Left lung (tissue), 10 donors: ENCODE measurements around the gene ZNF804B. TPM values are rescaled to one million over a fixed set of nuclear protein-coding genes. Genes with fewer than 3 reads are reported as not detected.

Experiments
- ATAC-seq: fragments of 200-7000 bp; cut with Tn5 transposase; one replicate; pipeline ENCODE4 v1.9.1; 2020; ENCODE audit warnings: moderate library complexity
- DNase-seq, 4 donors: peaks; one replicate each; pipeline ENCODE4 v3.0.0-alpha.2; 2013 to 2020
- H3K27ac ChIP-seq, 2 donors: fragments of 200-600 bp; sonication (generic) in 1 of 2; one replicate each; pipeline versions ENCODE4 v1.5.0 to v1.8.0; 2020 to 2021
- H3K27me3 ChIP-seq, 2 donors: fragments of 200-600 bp; sonication (generic) in 1 of 2; one replicate each; pipeline versions ENCODE4 v1.5.0 to v1.8.0; 2020 to 2021
- H3K36me3 ChIP-seq, 2 donors: fragments of 200-600 bp; sonication (generic) in 1 of 2; one replicate each; pipeline versions ENCODE4 v1.5.0 to v1.8.0; 2020 to 2021
- H3K4me1 ChIP-seq, 2 donors: fragments of 200-600 bp; one replicate each; pipeline ENCODE4 v1.8.0; 2021
- H3K4me3 ChIP-seq, 2 donors: fragments of 200-600 bp; sonication (generic) in 1 of 2; one replicate each; pipeline versions ENCODE4 v1.5.0 to v1.8.0; 2020 to 2021; ENCODE audit warnings: mild to moderate bottlenecking in 1 of 2
- H3K9me3 ChIP-seq, 2 donors: fragments of 200-600 bp; sonication (generic) in 1 of 2; one replicate each; pipeline versions ENCODE4 v1.5.0 to v1.8.0; 2020 to 2021
- CTCF ChIP-seq, 2 donors: fragments of 200-600 bp; sonication (generic) in 1 of 2; IDR thresholded peaks; one replicate each; pipeline versions ENCODE4 v1.5.0 to v1.8.0; 2021; ENCODE audit warnings: antibody characterized with exemption in 2 of 2
- intact Hi-C, 2 donors: fragments of 100-400 bp; cut with DNase I; formaldehyde crosslinking; loops; one replicate each; pipeline versions ENCODE4 v1.11.2 to v1.14.2; 2022
- polyA plus RNA-seq, 6 donors: library from polyadenylated mRNA; unstranded; fragments of 120-200 nt; gene quantifications; one replicate each; pipeline ENCODE4 v1.2.1, GENCODE V29; 2013; ENCODE audit not compliant: insufficient read length in 6 of 6
- total RNA-seq, 2 donors: library from RNA; stranded (reverse); fragmentation: NEBNext Ultra II Directional; extraction: Animal tissue kit (Norgen Biotek cat#: 25700); gene quantifications; one replicate each; pipeline ENCODE4 v1.2.1, GENCODE V29; 2021
- donor health status: DM: no; HTN: yes; CAD: no.
- donor health status: DM: no; HTN: no; CAD: no.

The ZNF804B gene
- total and polyA plus RNA-seq, 8 donors: 0.05 to 0.14 (median 0.09) TPM; not detected in 3

GRCh38 chr7:89339748-89340147, 580.2 kb downstream of the ZNF804B start:
- no peak for TF ChIP-seq CTCF (IDR thresholded peaks at IDR 0.05)
- intact Hi-C loops: no loop called here
- Histone ChIP-seq H3K27ac (no peak overlapping the region), H3K4me3 (no peak overlapping the region), H3K27me3 (peaks cover 0 to 8% of the 10 kb centered on the region in 2 donors), H3K4me1 (no peaks in the 10 kb centered on the region), H3K36me3 (no peaks in the 10 kb centered on the region), H3K9me3 (no peaks in the 10 kb centered on the region)
- DNase-seq (no peak), ATAC-seq (no peak)

GRCh38 chr7:89357121-89357520, 597.6 kb downstream of the ZNF804B start:
- Histone ChIP-seq H3K27ac (no peak overlapping the region), H3K27me3 (no peaks in the 10 kb centered on the region), H3K9me3 (peaks cover 0 to 9% of the 10 kb centered on the region in 2 donors), H3K4me3 (no peak overlapping the region), H3K36me3 (no peaks in the 10 kb centered on the region), H3K4me1 (no peaks in the 10 kb centered on the region)
- intact Hi-C loops: no loop called here
- TF ChIP-seq CTCF (IDR thresholded peaks at IDR 0.05): no peak
- DNase-seq: no peak
- no peak for ATAC-seq

GRCh38 chr7:89377219-89377618, 617.7 kb downstream of the ZNF804B start:
- Histone ChIP-seq H3K4me3 (no peak overlapping the region), H3K4me1 (no peaks in the 10 kb centered on the region), H3K27me3 (no peaks in the 10 kb centered on the region), H3K36me3 (no peaks in the 10 kb centered on the region), H3K27ac (no peak overlapping the region), H3K9me3 (peaks cover 0 to 3% of the 10 kb centered on the region in 2 donors)
- no peak for DNase-seq
- intact Hi-C loops: no loop called here
- no peak for TF ChIP-seq CTCF (IDR thresholded peaks at IDR 0.05)
- ATAC-seq: no peak

- no peak overlapping the region for H3K27ac ChIP-seq
- H3K4me3 ChIP-seq: no peak overlapping the region
- H3K9me3 ChIP-seq: peaks cover 0 to under 1% of the 10 kb centered on the region in 2 donors
- no peak for TF ChIP-seq CTCF (IDR thresholded peaks at IDR 0.05)
- no peaks in the 10 kb centered on the region for H3K4me1 ChIP-seq
- no peak for DNase-seq
- intact Hi-C loops: no loop called here
- no peaks in the 10 kb centered on the region for H3K36me3 ChIP-seq
- no peak for ATAC-seq
- H3K27me3 ChIP-seq: no peaks in the 10 kb centered on the region
Measured at GRCh38 chr7:89385411-89385810, 625.9 kb downstream of the ZNF804B start.

Other genes with a start within 250 kb of the ZNF804B start
- not detected for gene TEX47, start 36.0 kb downstream of the ZNF804B start, total RNA-seq
- not detected for gene TEX47, start 36.0 kb downstream of the ZNF804B start, polyA plus RNA-seq